Bronchial epithelial cell (primary cell): ENCODE results near the gene PHLDA2. TPM values are rescaled to one million over a fixed set of nuclear protein-coding genes. Genes with fewer than 3 reads are reported as not detected.

Source experiments
- DNase-seq: peaks from one replicate; pipeline ENCODE4 v3.0.0-alpha.2; 2010; ENCODE audit warnings: low read depth
- FAIRE-seq: peaks from 2 replicates; lab custom pipeline; 2011; peaks lifted over from hg19 to GRCh38; lab: Jason Lieb, UNC
- H3K27me3 ChIP-seq: 2 replicates; pipeline ENCODE4 v1.5.1; 2011; ENCODE audit warnings: low read length; ENCODE audit not compliant: control insufficient read depth, insufficient read depth
- H3K36me3 ChIP-seq: 2 replicates; pipeline ENCODE4 v1.5.1; 2011; ENCODE audit warnings: low read length; ENCODE audit not compliant: control insufficient read depth, insufficient read depth
- H3K4me3 ChIP-seq: 2 replicates; pipeline ENCODE4 v1.5.1; 2011; ENCODE audit warnings: mild to moderate bottlenecking, low read depth, low read length, control low read depth
- CTCF ChIP-seq: IDR thresholded peaks from 2 replicates; pipeline ENCODE4 v1.5.1; 2011; ENCODE audit warnings: mild to moderate bottlenecking, moderate library complexity, low read length, control low read depth, inconsistent platforms; ENCODE audit not compliant: insufficient read depth, severe bottlenecking
- total RNA-seq: library from RNA; depleted of rRNA; stranded (reverse); fragments of >200 nt; gene quantifications from 2 replicates; pipeline ENCODE4 v1.2.1, GENCODE V29; 2014

Gene PHLDA2
- total RNA-seq, 1 donor from 2014 or later, result 5.0 TPM

- H3K4me3 ChIP-seq, result no peak overlapping the region
- no peaks in the 10 kb centered on the region for H3K27me3 ChIP-seq
- DNase-seq (no peak), FAIRE-seq (no peak)
- H3K36me3 ChIP-seq, result no peaks in the 10 kb centered on the region
- TF ChIP-seq CTCF, result no peak
These were observed 9.4 kb downstream of the PHLDA2 start for GRCh38 chr11:2919837-2920236.

GRCh38 chr11:2919188-2919587 lies 10.0 kb downstream of the PHLDA2 start:
- DNase-seq, result no peak
- no peaks in the 10 kb centered on the region for H3K36me3 ChIP-seq
- no peak for FAIRE-seq
- H3K27me3 ChIP-seq, result no peaks in the 10 kb centered on the region
- no peak overlapping the region for H3K4me3 ChIP-seq
- TF ChIP-seq CTCF, result no peak

- no peak for FAIRE-seq
These were observed 11.3 kb downstream of the PHLDA2 start for GRCh38 chr11:2917842-2918490.

GRCh38 chr11:2916892-2917645 lies 12.2 kb downstream of the PHLDA2 start:
- H3K4me3 ChIP-seq, result no peak overlapping the region
- H3K36me3 ChIP-seq, result no peaks in the 10 kb centered on the region
- no peak for DNase-seq
- no peak for TF ChIP-seq CTCF
- no peak for FAIRE-seq
- no peaks in the 10 kb centered on the region for H3K27me3 ChIP-seq

More at GRCh38 chr11:2917842-2918490, 11.3 kb downstream of the PHLDA2 start:
- H3K27me3 ChIP-seq, result no peaks in the 10 kb centered on the region
- H3K36me3 ChIP-seq, result no peaks in the 10 kb centered on the region
- no peak overlapping the region for H3K4me3 ChIP-seq
- DNase-seq, result no peak
- no peak for TF ChIP-seq CTCF

GRCh38 chr11:2916114-2916891 lies 12.9 kb downstream of the PHLDA2 start:
- DNase-seq, result no peak
- no peak overlapping the region for H3K4me3 ChIP-seq
- H3K27me3 ChIP-seq, result no peaks in the 10 kb centered on the region
- no peak for TF ChIP-seq CTCF
- no peaks in the 10 kb centered on the region for H3K36me3 ChIP-seq
- no peak for FAIRE-seq
